Activated CD4-positive, alpha-beta T cell treated with anti-CD3 and anti-CD28 coated beads for 36 hours (primary cell): Measurements from ENCODE around the gene FAM110D. TPM values are rescaled to one million over a fixed set of nuclear protein-coding genes. Genes with fewer than 3 reads are reported as not detected.

Experiments
- ATAC-seq: fragments of 200-7000 bp; cut with Tn5 transposase; one replicate; pipeline ENCODE4 v1.10.0; 2021; ENCODE audit warnings: mild to moderate bottlenecking, moderate library complexity
- CTCF ChIA-PET: fragments of 350-600 bp; sonication (Branson Sonifier 250); formaldehyde crosslinking; loops from one replicate; lab custom pipeline; 2021; ENCODE audit warnings: antibody characterized with exemption; lab: Charles Lee
- POLR2A ChIA-PET: fragments of 350-600 bp; sonication (Branson Sonifier 250); formaldehyde crosslinking; loops from one replicate; lab custom pipeline; 2021; ENCODE audit warnings: antibody characterized with exemption, inconsistent platforms; lab: Charles Lee
- DNase-seq: peaks from one replicate; pipeline ENCODE4 v3.0.0-alpha.2; 2020
- H3K27ac Mint-ChIP-seq: one replicate; pipeline ENCODE4 v1.8.0; 2021; ENCODE audit warnings: mixed read lengths
- H3K27me3 Mint-ChIP-seq: one replicate; pipeline ENCODE4 v1.8.0; 2021; ENCODE audit warnings: mixed read lengths
- H3K36me3 Mint-ChIP-seq: one replicate; pipeline ENCODE4 v1.8.0; 2021; ENCODE audit warnings: low read depth, mixed read lengths
- H3K4me1 Mint-ChIP-seq: one replicate; pipeline ENCODE4 v1.8.0; 2021; ENCODE audit warnings: mixed read lengths
- H3K4me3 Mint-ChIP-seq: one replicate; pipeline ENCODE4 v1.8.0; 2021; ENCODE audit warnings: mild to moderate bottlenecking, moderate library complexity, mixed read lengths
- H3K9me3 Mint-ChIP-seq: one replicate; pipeline ENCODE4 v1.8.0; 2021; ENCODE audit warnings: low read depth, mixed read lengths
- intact Hi-C, 2 experiments: fragments of 100-400 bp; cut with DNase I in 1 of 2; cut with micrococcal nuclease in 1 of 2; formaldehyde crosslinking; loops; one replicate each; pipeline versions ENCODE4 v1.14.2 to v1.15.1; 2022 to 2024; cut with DNase I, micrococcal nuclease
- total RNA-seq, 2 experiments: library from RNA; stranded (reverse); gene quantifications; one replicate each; pipeline ENCODE4 v1.2.3, GENCODE V29; 2021

FAM110D gene
- total RNA-seq, 2 experiments from 2014 or later: not detected

DNA sequence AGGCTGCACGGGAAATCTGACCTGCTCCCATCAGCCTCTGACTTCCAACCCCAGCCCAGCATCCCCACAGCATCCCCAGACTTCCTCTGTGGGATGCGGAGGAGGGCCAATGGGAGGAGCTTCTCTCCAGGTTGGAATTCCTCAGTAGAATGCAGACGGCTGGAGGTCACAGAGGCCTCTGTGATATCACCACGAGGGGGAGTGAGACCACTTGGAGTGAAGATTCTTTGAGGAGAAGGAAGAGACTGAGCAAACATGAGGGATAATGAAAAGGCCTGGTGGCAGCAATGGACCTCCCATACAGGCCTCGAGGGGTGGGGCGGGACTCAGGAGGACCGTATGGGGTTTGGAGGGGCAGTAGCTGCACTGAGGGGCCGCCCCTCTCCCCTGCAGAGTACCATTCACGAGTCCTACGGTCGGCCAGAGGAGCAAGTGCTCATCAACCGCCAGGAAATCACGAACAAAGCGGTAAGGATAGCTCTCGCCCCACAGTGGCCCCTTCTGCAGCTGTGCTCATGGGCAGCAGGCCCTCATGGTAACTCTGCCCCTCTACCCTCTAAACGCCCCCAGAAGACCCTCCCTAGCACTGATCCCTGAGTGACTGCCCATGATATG is 31.6 kb downstream of the FAM110D start, which contains the start of gene CATSPER4:
TSS of gene CATSPER4 (plus strand) at position 230 of the 615 bp plus-strand sequence. CDS start at position 256, 26 bp downstream.
- intact Hi-C loops: no loop called here
- no peaks in the 10 kb centered on the region for H3K27me3 Mint-ChIP-seq
- no peaks in the 10 kb centered on the region for H3K9me3 Mint-ChIP-seq
- CTCF ChIA-PET: interaction anchor here (1.1 kb wide), 1 partner anchor 131 kb away, joined by 3 read pairs; no protein-coding TSS in a partner anchor
- no peak within 1 kb of the TSS for H3K4me3 Mint-ChIP-seq
- POLR2A ChIA-PET: interaction anchor here (0.7 kb wide), 1 partner anchor 63 kb away, joined by 5 read pairs; no protein-coding TSS in a partner anchor
- no peaks in the 10 kb centered on the region for H3K36me3 Mint-ChIP-seq
- peaks cover 7% of the 10 kb centered on the region for H3K4me1 Mint-ChIP-seq
- no peak for DNase-seq
- no peak within 1 kb of the TSS for H3K27ac Mint-ChIP-seq
- ATAC-seq: no peak

DNA sequence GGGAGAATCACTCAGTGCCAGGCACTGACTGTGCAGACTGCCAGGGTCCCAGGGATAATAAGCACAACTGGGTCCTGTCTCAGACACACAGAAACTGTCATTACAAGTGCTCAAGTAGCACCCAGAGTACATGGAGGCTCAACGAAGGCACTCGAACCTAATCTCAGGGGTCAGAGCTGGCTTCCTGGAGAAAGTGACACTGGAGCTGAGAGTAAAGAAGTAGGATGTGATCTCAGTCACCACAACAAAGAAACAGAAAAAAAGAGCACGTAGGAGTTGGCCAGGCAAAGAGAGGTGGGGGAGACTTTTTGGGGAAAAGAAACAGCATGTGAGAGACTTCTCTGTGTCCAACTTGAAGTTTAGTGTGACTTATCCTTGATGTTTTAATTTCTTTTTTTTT is 32.9 kb downstream of the FAM110D start:
- Mint-ChIP-seq H3K9me3 (no peaks in the 10 kb centered on the region), H3K27me3 (no peaks in the 10 kb centered on the region), H3K27ac (peak overlapping the region; percentile 59), H3K36me3 (no peaks in the 10 kb centered on the region), H3K4me1 (peaks cover 7% of the 10 kb centered on the region), H3K4me3 (no peak overlapping the region)
- intact Hi-C loops: no loop called here
- ATAC-seq (peak; percentile 80), DNase-seq (peak; percentile 42)
- ChIA-PET POLR2A (interaction anchor here (0.6 kb wide), 1 partner anchor 34 kb away, joined by 4 read pairs; no protein-coding TSS in a partner anchor), CTCF (interaction anchor here (0.8 to 1.4 kb wide), 2 partner anchors 47 to 225 kb away, joined by 3 to 4 read pairs; no protein-coding TSS in a partner anchor)

DNA sequence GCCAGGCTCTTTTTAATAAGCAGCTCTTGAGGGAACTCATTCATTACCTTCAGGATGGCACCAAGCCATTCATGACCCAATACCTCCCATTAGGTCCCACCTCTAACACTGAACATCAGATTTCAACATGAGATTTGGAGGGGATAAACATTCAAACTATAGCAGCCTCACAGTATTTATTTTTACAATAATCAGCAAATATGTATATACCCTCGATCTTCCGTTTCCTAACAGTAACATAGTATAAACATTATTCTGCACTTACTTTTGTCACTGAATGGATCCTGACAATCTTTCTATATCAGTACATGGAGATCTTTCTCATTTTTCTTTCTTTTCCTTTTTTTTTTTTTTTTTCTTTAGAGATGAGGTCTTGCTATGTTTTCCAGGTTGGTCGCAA is 36.9 kb downstream of the FAM110D start:
- intact Hi-C loops: no loop called here
- Mint-ChIP-seq H3K27me3 (no peaks in the 10 kb centered on the region), H3K9me3 (no peaks in the 10 kb centered on the region), H3K36me3 (no peaks in the 10 kb centered on the region), H3K4me3 (no peak overlapping the region), H3K4me1 (peaks cover 15% of the 10 kb centered on the region), H3K27ac (no peak overlapping the region)
- CTCF ChIA-PET: interaction anchor here (0.6 kb wide), 1 partner anchor 19 kb away, joined by 3 read pairs; no protein-coding TSS in a partner anchor
- no peak for DNase-seq
- ATAC-seq: no peak
- POLR2A ChIA-PET: interaction anchor here (0.6 kb wide), 1 partner anchor 914 kb away, joined by 3 read pairs; no protein-coding TSS in a partner anchor

DNA sequence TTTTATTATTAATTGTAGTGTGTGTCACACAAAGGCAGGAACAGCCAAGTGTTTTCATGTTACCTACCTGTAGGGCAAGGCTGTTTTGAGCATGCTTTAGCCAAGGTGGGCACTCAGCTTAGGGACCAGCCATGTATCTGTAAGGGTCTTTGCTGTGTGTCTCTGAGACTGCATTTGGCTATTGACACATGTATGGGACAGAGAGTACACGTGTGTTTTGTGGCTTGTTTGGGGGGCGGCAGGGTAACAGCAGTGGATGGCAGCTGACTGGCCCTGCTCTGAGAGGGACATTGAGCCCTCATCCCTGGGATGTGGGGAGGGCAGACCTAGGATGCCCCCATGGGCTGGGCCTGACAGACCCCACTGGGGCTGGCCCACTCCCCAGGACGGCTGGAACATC is 38.4 kb downstream of the FAM110D start:
- no peak for ATAC-seq
- no peaks in the 10 kb centered on the region for H3K27me3 Mint-ChIP-seq
- H3K36me3 Mint-ChIP-seq: no peaks in the 10 kb centered on the region
- peaks cover 22% of the 10 kb centered on the region for H3K4me1 Mint-ChIP-seq
- CTCF ChIA-PET: interaction anchor here (1.0 kb wide), 1 partner anchor 124 kb away, joined by 3 read pairs; no protein-coding TSS in a partner anchor
- no peaks in the 10 kb centered on the region for H3K9me3 Mint-ChIP-seq
- H3K4me3 Mint-ChIP-seq: no peak overlapping the region
- no peak for DNase-seq
- POLR2A ChIA-PET: no interaction called here
- no peak overlapping the region for H3K27ac Mint-ChIP-seq
- intact Hi-C loops: no loop called here

DNA sequence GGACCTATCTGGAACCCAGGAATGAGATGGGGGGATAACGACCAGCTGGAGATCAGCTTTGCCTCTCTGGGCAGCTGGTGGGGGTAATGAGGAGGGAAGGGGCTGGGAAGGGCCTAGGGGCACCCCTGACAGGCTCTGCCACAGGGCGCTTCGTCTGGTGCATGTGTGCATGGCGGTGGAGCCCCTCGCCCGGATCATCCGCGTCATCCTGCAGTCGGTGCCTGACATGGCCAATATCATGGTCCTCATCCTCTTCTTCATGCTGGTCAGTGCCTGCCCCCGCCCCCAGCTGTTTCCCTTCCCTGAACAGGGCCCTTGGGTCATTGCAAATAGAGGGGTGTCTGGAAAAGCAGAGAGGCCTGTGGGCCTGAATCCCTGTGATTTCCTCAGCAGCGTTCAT is 38.9 kb downstream of the FAM110D start:
- DNase-seq: no peak
- ATAC-seq: no peak
- POLR2A ChIA-PET: no interaction called here
- H3K27ac Mint-ChIP-seq: no peak overlapping the region
- CTCF ChIA-PET: no interaction called here
- no peaks in the 10 kb centered on the region for H3K36me3 Mint-ChIP-seq
- H3K9me3 Mint-ChIP-seq: no peaks in the 10 kb centered on the region
- no peak overlapping the region for H3K4me3 Mint-ChIP-seq
- no peaks in the 10 kb centered on the region for H3K27me3 Mint-ChIP-seq
- H3K4me1 Mint-ChIP-seq: peaks cover 25% of the 10 kb centered on the region
- intact Hi-C loops: no loop called here

GRCh38 chr1:26200413-26200812 is 41.5 kb downstream of the FAM110D start:
- no peaks in the 10 kb centered on the region for H3K36me3 Mint-ChIP-seq
- no peak for DNase-seq
- intact Hi-C loops: no loop called here
- H3K27ac Mint-ChIP-seq: peak overlapping the region; percentile 73
- H3K4me3 Mint-ChIP-seq: no peak overlapping the region
- no peaks in the 10 kb centered on the region for H3K9me3 Mint-ChIP-seq
- POLR2A ChIA-PET: no interaction called here
- no peaks in the 10 kb centered on the region for H3K27me3 Mint-ChIP-seq
- no peak for ATAC-seq
- CTCF ChIA-PET: interaction anchor here (1.1 to 1.6 kb wide), 2 partner anchors 33 to 62 kb away, joined by 3 to 4 read pairs; no protein-coding TSS in a partner anchor
- peaks cover 25% of the 10 kb centered on the region for H3K4me1 Mint-ChIP-seq

- no peaks in the 10 kb centered on the region for H3K27me3 Mint-ChIP-seq
- DNase-seq: peak; percentile 32
- no peak overlapping the region for H3K4me3 Mint-ChIP-seq
- POLR2A ChIA-PET: no interaction called here
- no peaks in the 10 kb centered on the region for H3K36me3 Mint-ChIP-seq
- intact Hi-C loops: no loop called here
- CTCF ChIA-PET: interaction anchor here (0.9 to 2.7 kb wide), 5 partner anchors 10 to 213 kb away, joined by 3 to 9 read pairs (median 3); partner anchors contain the start of gene CEP85
- H3K9me3 Mint-ChIP-seq: no peaks in the 10 kb centered on the region
- H3K27ac Mint-ChIP-seq: no peak overlapping the region
- H3K4me1 Mint-ChIP-seq: peaks cover 25% of the 10 kb centered on the region
- no peak for ATAC-seq
These were observed 44.9 kb downstream of the FAM110D start for GRCh38 chr1:26203642-26204318.

GRCh38 chr1:26210147-26210870 is 51.4 kb downstream of the FAM110D start:
- Mint-ChIP-seq H3K4me1 (no peaks in the 10 kb centered on the region), H3K36me3 (no peaks in the 10 kb centered on the region), H3K27ac (no peak overlapping the region), H3K4me3 (no peak overlapping the region), H3K27me3 (no peaks in the 10 kb centered on the region), H3K9me3 (no peaks in the 10 kb centered on the region)
- POLR2A ChIA-PET: no interaction called here
- no peak for DNase-seq
- no peak for ATAC-seq
- intact Hi-C loops: no loop called here
- CTCF ChIA-PET: interaction anchor here (0.5 to 2.5 kb wide), 4 partner anchors 25 to 514 kb away, joined by 3 to 7 read pairs (median 4); partner anchors contain the start of gene ZNF593

- ATAC-seq: no peak
- ChIA-PET CTCF (interaction anchor here (0.7 to 2.5 kb wide), 2 partner anchors 43 to 51 kb away, joined by 3 to 7 read pairs; partner anchors contain the start of gene ZNF593), POLR2A (interaction anchor here (0.7 kb wide), 1 partner anchor 14 kb away, joined by 10 read pairs; no protein-coding TSS in a partner anchor)
- Mint-ChIP-seq H3K36me3 (no peaks in the 10 kb centered on the region), H3K4me3 (no peak overlapping the region), H3K27me3 (no peaks in the 10 kb centered on the region), H3K4me1 (no peaks in the 10 kb centered on the region), H3K27ac (no peak overlapping the region), H3K9me3 (no peaks in the 10 kb centered on the region)
- DNase-seq: no peak
- intact Hi-C loops: no loop called here
These were observed 53.8 kb downstream of the FAM110D start for GRCh38 chr1:26212726-26213125.

DNA sequence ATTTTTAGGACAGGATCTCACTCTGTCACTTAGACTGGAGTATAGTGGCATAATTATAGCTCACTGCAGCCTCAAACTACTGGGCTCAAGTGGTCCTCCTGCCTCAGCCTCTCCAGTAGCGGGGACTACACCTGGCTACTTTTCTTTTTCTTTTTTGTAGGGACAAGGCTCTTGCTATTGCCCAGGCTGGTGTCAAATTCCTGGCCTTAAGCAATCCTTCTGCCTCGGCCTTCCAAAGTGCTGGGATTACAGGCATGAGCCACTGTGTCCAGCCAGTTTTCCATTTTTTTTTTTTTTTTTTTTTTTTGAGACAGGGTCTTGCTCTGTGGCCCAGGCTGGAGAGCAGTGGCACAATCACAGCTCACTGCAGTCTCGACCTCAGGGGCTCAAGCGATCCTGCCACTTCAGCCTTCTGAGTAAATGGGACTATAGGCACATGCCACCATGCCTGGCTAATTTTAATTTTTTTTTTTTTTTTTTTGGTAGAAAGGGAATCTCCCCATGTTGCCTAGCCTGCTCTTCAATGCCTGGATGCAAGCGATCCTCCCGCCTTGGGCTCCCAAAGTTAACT is 54.5 kb downstream of the FAM110D start:
- intact Hi-C loops: no loop called here
- ChIA-PET POLR2A (no interaction called here), CTCF (interaction anchor here (0.6 to 1.0 kb wide), 3 partner anchors 10 to 404 kb away, joined by 3 read pairs; no protein-coding TSS in a partner anchor)
- no peaks in the 10 kb centered on the region for H3K27me3 Mint-ChIP-seq
- H3K4me1 Mint-ChIP-seq: no peaks in the 10 kb centered on the region
- H3K27ac Mint-ChIP-seq: no peak overlapping the region
- ATAC-seq: no peak
- H3K4me3 Mint-ChIP-seq: no peak overlapping the region
- no peaks in the 10 kb centered on the region for H3K9me3 Mint-ChIP-seq
- no peaks in the 10 kb centered on the region for H3K36me3 Mint-ChIP-seq
- no peak for DNase-seq
